Large intestine (tissue), 3 donors: Measurements from ENCODE around the gene HMSD. TPM values are rescaled to one million over a fixed set of nuclear protein-coding genes. Genes with fewer than 3 reads are reported as not detected.

ENCODE experiments used
- DNase-seq, 2 donors: peaks; one replicate each; pipeline versions ENCODE4 v3.0.0 to v3.0.0-alpha.2; 2013
- H3K27ac ChIP-seq: one replicate; pipeline ENCODE4 v1.5.1; 2013; ENCODE audit warnings: low read length
- H3K27me3 ChIP-seq: 2 replicates; pipeline ENCODE4 v1.6.1; 2013; ENCODE audit warnings: low read length; ENCODE audit not compliant: control insufficient read depth, insufficient read depth
- H3K36me3 ChIP-seq: 2 replicates; pipeline ENCODE4 v1.6.1; 2013; ENCODE audit warnings: low read length; ENCODE audit not compliant: control insufficient read depth, insufficient read depth
- H3K4me1 ChIP-seq: one replicate; pipeline ENCODE4 v1.6.1; 2013; ENCODE audit warnings: low read length; ENCODE audit not compliant: control insufficient read depth, insufficient read depth
- H3K4me3 ChIP-seq: one replicate; pipeline ENCODE4 v1.5.1; 2013; ENCODE audit warnings: low read length
- H3K9me3 ChIP-seq: one replicate; pipeline ENCODE4 v1.6.1; 2013; ENCODE audit warnings: mild to moderate bottlenecking, low read depth, low read length, moderate library complexity; ENCODE audit not compliant: control insufficient read depth
- WGBS: methylation state at CpG from one replicate; pipeline ENCODE4 v1.1.5; 2013; ENCODE audit warnings: low lambda C conversion rate; ENCODE audit not compliant: insufficient coverage; 5-methylcytosine and 5-hydroxymethylcytosine counted together
- polyA plus RNA-seq: library from polyadenylated mRNA; unstranded; fragments of 120-200 nt; gene quantifications from one replicate; pipeline ENCODE4 v1.2.1, GENCODE V29; 2013

Gene HMSD
- polyA plus RNA-seq, 1 donor, result 2.5 TPM

- no CpG with 5 or more reads among the region's 5 CpGs for WGBS
- Histone ChIP-seq H3K4me3 (no peak overlapping the region), H3K27ac (no peak overlapping the region), H3K27me3 (peaks cover 5% of the 10 kb centered on the region), H3K4me1 (no peaks in the 10 kb centered on the region), H3K36me3 (no peaks in the 10 kb centered on the region), H3K9me3 (no peaks in the 10 kb centered on the region)
- DNase-seq, result no peak
Measured at GRCh38 chr18:63953811-63954210, 4.7 kb downstream of the HMSD start.

GRCh38 chr18:63956755-63957154 is 7.7 kb downstream of the HMSD start:
- no peak for DNase-seq
- H3K4me3 ChIP-seq, result no peak overlapping the region
- H3K36me3 ChIP-seq, result no peaks in the 10 kb centered on the region
- H3K4me1 ChIP-seq, result no peaks in the 10 kb centered on the region
- WGBS, result 83% methylated on average over 1 of the region's 4 CpGs
- no peaks in the 10 kb centered on the region for H3K9me3 ChIP-seq
- H3K27ac ChIP-seq, result no peak overlapping the region
- H3K27me3 ChIP-seq, result no peaks in the 10 kb centered on the region

- WGBS, result no CpG with 5 or more reads among the region's 1 CpG
- Histone ChIP-seq H3K27ac (no peak overlapping the region), H3K36me3 (no peaks in the 10 kb centered on the region), H3K4me3 (no peak overlapping the region), H3K27me3 (no peaks in the 10 kb centered on the region), H3K9me3 (no peaks in the 10 kb centered on the region), H3K4me1 (no peaks in the 10 kb centered on the region)
- DNase-seq, result no peak
Measured at GRCh38 chr18:63960891-63961290, 11.8 kb downstream of the HMSD start.

GRCh38 chr18:63961435-63961980 is 12.4 kb downstream of the HMSD start:
- H3K27me3 ChIP-seq, result no peaks in the 10 kb centered on the region
- DNase-seq, result no peak
- H3K4me3 ChIP-seq, result no peak overlapping the region
- H3K27ac ChIP-seq, result no peak overlapping the region
- no peaks in the 10 kb centered on the region for H3K4me1 ChIP-seq
- no CpG with 5 or more reads among the region's 5 CpGs for WGBS
- no peaks in the 10 kb centered on the region for H3K9me3 ChIP-seq
- no peaks in the 10 kb centered on the region for H3K36me3 ChIP-seq

- Histone ChIP-seq H3K9me3 (no peaks in the 10 kb centered on the region), H3K4me3 (no peak overlapping the region), H3K36me3 (no peaks in the 10 kb centered on the region), H3K27ac (no peak overlapping the region), H3K27me3 (no peaks in the 10 kb centered on the region), H3K4me1 (no peaks in the 10 kb centered on the region)
- no CpG with 5 or more reads among the region's 1 CpG for WGBS
- no peak for DNase-seq
Measured at GRCh38 chr18:63962137-63962536, 13.0 kb downstream of the HMSD start.

- DNase-seq, result peak; percentile 39 to 58
- no peaks in the 10 kb centered on the region for H3K4me1 ChIP-seq
- no peaks in the 10 kb centered on the region for H3K36me3 ChIP-seq
- H3K4me3 ChIP-seq, result no peak overlapping the region
- no peak overlapping the region for H3K27ac ChIP-seq
- no CpG with 5 or more reads among the region's 1 CpG for WGBS
- no peaks in the 10 kb centered on the region for H3K27me3 ChIP-seq
- no peaks in the 10 kb centered on the region for H3K9me3 ChIP-seq
Measured at GRCh38 chr18:63963615-63964256, 14.6 kb downstream of the HMSD start.

- no peaks in the 10 kb centered on the region for H3K36me3 ChIP-seq
- DNase-seq, result no peak
- no peak overlapping the region for H3K27ac ChIP-seq
- H3K9me3 ChIP-seq, result no peaks in the 10 kb centered on the region
- no peak overlapping the region for H3K4me3 ChIP-seq
- H3K4me1 ChIP-seq, result peaks cover 6% of the 10 kb centered on the region
- no peaks in the 10 kb centered on the region for H3K27me3 ChIP-seq
Measured at GRCh38 chr18:63964908-63965307, 15.8 kb downstream of the HMSD start.

GRCh38 chr18:63965716-63966330 is 16.7 kb downstream of the HMSD start:
- DNase-seq, result no peak
- H3K4me3 ChIP-seq, result no peak overlapping the region
- H3K27ac ChIP-seq, result no peak overlapping the region
- 67% methylated on average over 1 of the region's 5 CpGs for WGBS
- H3K4me1 ChIP-seq, result peaks cover 6% of the 10 kb centered on the region
- H3K9me3 ChIP-seq, result peaks cover 2% of the 10 kb centered on the region
- H3K27me3 ChIP-seq, result no peaks in the 10 kb centered on the region
- H3K36me3 ChIP-seq, result no peaks in the 10 kb centered on the region

GRCh38 chr18:63969942-63970808 is 21.1 kb downstream of the HMSD start, which contains the start of gene SERPINB8:
TSS of gene SERPINB8 (plus strand) at chr18:63970081. CDS start at chr18:63978309, 8,228 bp downstream.
- Histone ChIP-seq H3K9me3 (peaks cover 2% of the 10 kb centered on the region), H3K27ac (peak within 1 kb of the TSS; percentile 99), H3K27me3 (no peaks in the 10 kb centered on the region), H3K4me3 (peak within 1 kb of the TSS; percentile 83), H3K36me3 (no peaks in the 10 kb centered on the region), H3K4me1 (peaks cover 9% of the 10 kb centered on the region)
- peak; percentile 91 to 97 for DNase-seq
- 0% methylated on average over 1 of the region's 62 CpGs for WGBS

- peaks cover 2% of the 10 kb centered on the region for H3K9me3 ChIP-seq
- peak overlapping the region; percentile 83 for H3K4me3 ChIP-seq
- WGBS, result no CpG with 5 or more reads among the region's 18 CpGs
- H3K4me1 ChIP-seq, result peaks cover 9% of the 10 kb centered on the region
- H3K36me3 ChIP-seq, result no peaks in the 10 kb centered on the region
- H3K27ac ChIP-seq, result peak overlapping the region; percentile 99
- peak; percentile 72 to 88 for DNase-seq
- H3K27me3 ChIP-seq, result no peaks in the 10 kb centered on the region
Measured at GRCh38 chr18:63970809-63971205, 21.7 kb downstream of the HMSD start.
